ENCODE results near the gene MSANTD7.

GRCh38 chr10:14855453-14855852 lies 17.3 kb downstream of the MSANTD7 start:
- TF ChIP-seq CTCF (conservative IDR thresholded peaks at IDR 0.05 in 1 of 2, IDR thresholded peaks at IDR 0.05 in 1 of 2; ENCODE audit: low read depth in 1 of 2, low read length in 2 of 2) (no peak), EZH2 (IDR thresholded peaks at IDR 0.05; ENCODE audit: low read length, missing control alignments) (no peak)
